ENCODE data around the gene DRAXIN.
A peak's percentile ranks its signal among the peaks of the same experiment; 100 is the strongest.

DRAXIN gene

DNA sequence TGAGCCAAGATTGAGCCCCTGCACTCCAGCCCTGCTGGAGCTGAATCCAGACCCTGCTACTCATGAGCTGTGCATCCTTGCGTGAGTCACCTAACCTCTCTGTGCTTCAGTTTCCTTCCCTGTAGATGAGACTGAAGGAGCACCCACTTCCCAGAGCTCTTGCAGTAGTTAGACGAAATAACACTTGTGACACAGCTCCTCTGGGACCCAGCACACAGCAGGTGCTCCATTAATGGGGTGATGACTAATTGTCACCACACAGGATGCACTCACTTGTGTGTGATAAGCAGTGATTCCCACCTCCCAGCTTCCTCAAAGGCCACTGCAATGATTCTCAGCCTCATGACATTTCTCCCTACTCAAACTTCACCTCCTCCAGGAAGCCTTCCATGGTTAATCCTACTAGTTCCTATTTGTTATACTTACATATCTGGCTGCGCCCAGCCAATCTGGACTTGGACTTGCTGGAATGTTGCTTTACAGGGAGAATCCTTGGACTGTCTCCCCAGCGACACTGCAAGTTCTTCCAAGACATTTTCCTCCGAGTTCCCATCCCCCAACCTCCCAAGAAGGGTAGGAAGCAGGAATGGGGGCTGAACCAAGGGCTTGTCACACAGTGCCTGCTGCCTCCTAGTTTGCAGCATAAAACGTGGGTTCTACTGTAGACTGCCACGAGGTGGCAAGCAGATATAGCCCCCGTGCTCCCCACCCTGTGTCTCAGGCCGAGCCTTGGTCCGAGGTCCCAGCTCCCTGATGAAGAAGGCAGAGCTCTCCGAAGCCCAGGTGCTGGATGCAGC is 17.2 kb downstream of the DRAXIN start:
- TF ChIP-seq, protein P1, sequence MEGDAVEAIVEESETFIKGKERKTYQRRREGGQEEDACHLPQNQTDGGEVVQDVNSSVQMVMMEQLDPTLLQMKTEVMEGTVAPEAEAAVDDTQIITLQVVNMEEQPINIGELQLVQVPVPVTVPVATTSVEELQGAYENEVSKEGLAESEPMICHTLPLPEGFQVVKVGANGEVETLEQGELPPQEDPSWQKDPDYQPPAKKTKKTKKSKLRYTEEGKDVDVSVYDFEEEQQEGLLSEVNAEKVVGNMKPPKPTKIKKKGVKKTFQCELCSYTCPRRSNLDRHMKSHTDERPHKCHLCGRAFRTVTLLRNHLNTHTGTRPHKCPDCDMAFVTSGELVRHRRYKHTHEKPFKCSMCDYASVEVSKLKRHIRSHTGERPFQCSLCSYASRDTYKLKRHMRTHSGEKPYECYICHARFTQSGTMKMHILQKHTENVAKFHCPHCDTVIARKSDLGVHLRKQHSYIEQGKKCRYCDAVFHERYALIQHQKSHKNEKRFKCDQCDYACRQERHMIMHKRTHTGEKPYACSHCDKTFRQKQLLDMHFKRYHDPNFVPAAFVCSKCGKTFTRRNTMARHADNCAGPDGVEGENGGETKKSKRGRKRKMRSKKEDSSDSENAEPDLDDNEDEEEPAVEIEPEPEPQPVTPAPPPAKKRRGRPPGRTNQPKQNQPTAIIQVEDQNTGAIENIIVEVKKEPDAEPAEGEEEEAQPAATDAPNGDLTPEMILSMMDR (conservative IDR thresholded peaks at IDR 0.05; ENCODE audit: low read depth, low read length), result no peak
- no peak for DNase-seq (ENCODE audit: low read depth)
- H3K4me3 ChIP-seq (ENCODE audit: low read length), result no peak overlapping the region

DNA sequence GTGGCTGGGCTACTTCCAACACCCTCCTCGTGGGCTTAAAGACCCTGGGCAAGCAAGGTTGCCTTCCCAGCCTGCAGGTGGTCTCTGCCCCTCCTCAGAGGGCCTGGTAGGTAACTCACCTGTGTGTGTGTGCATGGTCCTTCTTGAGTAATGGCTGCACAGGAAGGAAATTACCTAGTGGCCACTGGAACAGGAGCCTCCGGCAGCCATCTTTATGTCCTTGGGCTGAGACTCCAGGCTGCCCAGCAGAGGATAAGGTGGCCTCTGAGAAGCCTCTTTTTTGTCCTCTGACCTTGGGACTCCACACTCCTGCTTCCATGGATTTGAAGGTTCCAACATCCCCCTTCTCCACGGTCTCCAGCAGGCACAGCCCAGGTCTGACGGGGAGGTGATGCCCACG is 20.0 kb downstream of the DRAXIN start:
- DNase-seq (ENCODE audit: low read depth), result no peak
- TF ChIP-seq, protein P1 (conservative IDR thresholded peaks at IDR 0.05; ENCODE audit: low read depth, low read length), result no peak
- H3K4me3 ChIP-seq (ENCODE audit: low read length), result no peak overlapping the region

DNA sequence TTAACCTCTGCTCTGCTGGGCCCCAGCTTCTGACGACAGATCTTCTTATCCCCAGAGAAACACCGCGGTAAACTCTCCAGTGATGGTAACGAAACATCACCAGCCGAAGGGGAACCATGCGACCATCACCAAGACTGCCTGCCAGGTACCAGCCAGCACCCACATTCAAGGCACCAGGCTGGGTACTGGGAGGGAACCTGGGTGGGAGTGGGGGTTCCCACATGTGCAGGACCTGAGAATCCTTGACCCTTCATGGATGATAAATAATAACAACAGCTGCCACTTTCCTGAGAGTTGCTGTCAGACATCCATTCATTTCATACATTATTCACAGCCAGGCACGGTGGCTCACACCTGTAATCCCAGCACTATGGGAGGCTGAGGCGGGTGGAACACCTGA is 20.8 kb downstream of the DRAXIN start:
- no peak for DNase-seq (ENCODE audit: low read depth)
- TF ChIP-seq, protein P1 (conservative IDR thresholded peaks at IDR 0.05; ENCODE audit: low read depth, low read length), result no peak
- no peak overlapping the region for H3K4me3 ChIP-seq (ENCODE audit: low read length)

GRCh38 chr1:11713095-11713494 is 21.6 kb downstream of the DRAXIN start:
- TF ChIP-seq, protein P1 (conservative IDR thresholded peaks at IDR 0.05; ENCODE audit: low read depth, low read length), result no peak
- no peak overlapping the region for H3K4me3 ChIP-seq (ENCODE audit: low read length)
- DNase-seq (ENCODE audit: low read depth), result no peak

- no peak for DNase-seq (ENCODE audit: low read depth)
- no peak overlapping the region for H3K4me3 ChIP-seq (ENCODE audit: low read length)
- TF ChIP-seq, protein P1 (conservative IDR thresholded peaks at IDR 0.05; ENCODE audit: low read depth, low read length), result no peak
Measured at GRCh38 chr1:11714831-11715575, 23.5 kb downstream of the DRAXIN start.

- DNase-seq (ENCODE audit: low read depth), result no peak
- peak overlapping the region; percentile 12 for H3K4me3 ChIP-seq (ENCODE audit: low read length)
- TF ChIP-seq, protein P1 (conservative IDR thresholded peaks at IDR 0.05; ENCODE audit: low read depth, low read length), result peak; percentile 97
Measured at GRCh38 chr1:11719313-11720032, 28.0 kb downstream of the DRAXIN start.

Measured in retinal pigment epithelial cell (primary cell).